GM19351 (cell line): ENCODE measurements around the gene ZDHHC7.
A peak's percentile ranks its signal among the peaks of the same experiment; 100 is the strongest.

Experiments used
- ATAC-seq: cut with Tn5 transposase; IDR thresholded peaks from one replicate; pipeline ENCODE4 v1.9.1; 2021; ENCODE audit warnings: mild to moderate bottlenecking, moderate library complexity; ENCODE audit not compliant: unreplicated experiment

ZDHHC7 gene

GRCh38 chr16:84970447-84971127 is 40.7 kb downstream of the ZDHHC7 start:
- peak; percentile 78 for ATAC-seq

- no peak for ATAC-seq
Observed at GRCh38 chr16:84967828-84968227, 43.5 kb downstream of the ZDHHC7 start.

- no peak for ATAC-seq
Observed at GRCh38 chr16:84965428-84966415, 45.6 kb downstream of the ZDHHC7 start.

- ATAC-seq, result no peak
Observed at GRCh38 chr16:84964386-84965128, 46.8 kb downstream of the ZDHHC7 start.

GRCh38 chr16:84963066-84963465 is 48.3 kb downstream of the ZDHHC7 start:
- ATAC-seq, result no peak

GRCh38 chr16:84960942-84961341 is 50.4 kb downstream of the ZDHHC7 start:
- no peak for ATAC-seq

GRCh38 chr16:84959784-84960417 is 51.4 kb downstream of the ZDHHC7 start:
- no peak for ATAC-seq

- no peak for ATAC-seq
Observed at GRCh38 chr16:84959045-84959576, 52.2 kb downstream of the ZDHHC7 start.

GRCh38 chr16:84957792-84958191 is 53.5 kb downstream of the ZDHHC7 start:
- ATAC-seq, result no peak

GRCh38 chr16:84957192-84957591 is 54.1 kb downstream of the ZDHHC7 start:
- no peak for ATAC-seq

- ATAC-seq, result no peak
Observed at GRCh38 chr16:84955427-84955826, 55.9 kb downstream of the ZDHHC7 start.

- no peak for ATAC-seq
Observed at GRCh38 chr16:84953190-84953746, 58.1 kb downstream of the ZDHHC7 start.

- ATAC-seq, result peak; percentile 73
Observed at GRCh38 chr16:84952335-84953189, 58.8 kb downstream of the ZDHHC7 start.

GRCh38 chr16:84950906-84951305 is 60.4 kb downstream of the ZDHHC7 start:
- ATAC-seq, result no peak

GRCh38 chr16:84949772-84950436 is 61.4 kb downstream of the ZDHHC7 start:
- no peak for ATAC-seq

GRCh38 chr16:84948851-84949610 is 62.3 kb downstream of the ZDHHC7 start:
- ATAC-seq, result no peak

- ATAC-seq, result no peak
Observed at GRCh38 chr16:84947996-84948850, 63.1 kb downstream of the ZDHHC7 start.
